GM21717 (cell line): ENCODE measurements around the gene TKT.
A peak's percentile ranks its signal among the peaks of the same experiment; 100 is the strongest.
"Not testable (repeated sequence)": the region's sequence is repeated elsewhere in the genome, so short reads cannot be mapped to it uniquely, and the experiment has no call there.

ENCODE experiments used
- ATAC-seq: cut with Tn5 transposase; IDR thresholded peaks from one replicate; pipeline ENCODE4 v1.9.1; 2021; ENCODE audit warnings: mild to moderate bottlenecking, moderate library complexity; ENCODE audit not compliant: unreplicated experiment

Gene TKT

GRCh38 chr3:53255775-53256703 lies at the start of gene TKT:
TSS of gene TKT (minus strand) at chr3:53256022. CDS start at chr3:53255942, 80 bp downstream.
- peak; percentile 47 for ATAC-seq

GRCh38 chr3:53303957-53304356 lies 48.1 kb upstream of the TKT start:
- ATAC-seq = no peak

GRCh38 chr3:53303549-53303948 lies 47.7 kb upstream of the TKT start:
- ATAC-seq = no peak

- ATAC-seq = no peak
Observed at GRCh38 chr3:53300826-53301225, 45.0 kb upstream of the TKT start.

GRCh38 chr3:53299611-53300023 lies 43.8 kb upstream of the TKT start:
- not testable (repeated sequence) for ATAC-seq

GRCh38 chr3:53295410-53295809 lies 39.6 kb upstream of the TKT start:
- no peak for ATAC-seq

GRCh38 chr3:53293867-53294266 lies 38.0 kb upstream of the TKT start:
- no peak for ATAC-seq

- ATAC-seq = no peak
Observed at GRCh38 chr3:53288214-53288613, 32.4 kb upstream of the TKT start.

- no peak for ATAC-seq
Observed at GRCh38 chr3:53287131-53287629, 31.4 kb upstream of the TKT start.

- no peak for ATAC-seq
Observed at GRCh38 chr3:53286727-53287126, 30.9 kb upstream of the TKT start.

- no peak for ATAC-seq
Observed at GRCh38 chr3:53282581-53282980, 26.8 kb upstream of the TKT start.

GRCh38 chr3:53278667-53279066 lies 22.8 kb upstream of the TKT start:
- no peak for ATAC-seq

GRCh38 chr3:53274938-53275605 lies 19.2 kb upstream of the TKT start:
- no peak for ATAC-seq

- ATAC-seq = no peak
Observed at GRCh38 chr3:53273146-53273670, 17.4 kb upstream of the TKT start.

GRCh38 chr3:53269888-53270880 lies 14.4 kb upstream of the TKT start:
- peak; percentile 75 for ATAC-seq

GRCh38 chr3:53269193-53269592 lies 13.4 kb upstream of the TKT start:
- ATAC-seq = not testable (repeated sequence)

GRCh38 chr3:53267766-53268165 lies 11.9 kb upstream of the TKT start:
- ATAC-seq = no peak

GRCh38 chr3:53264718-53265117 lies 8.9 kb upstream of the TKT start:
- no peak for ATAC-seq

GRCh38 chr3:53263907-53264306 lies 8.1 kb upstream of the TKT start:
- ATAC-seq = no peak

GRCh38 chr3:53261712-53262111 lies 5.9 kb upstream of the TKT start:
- ATAC-seq = no peak
